PC-3 (cell line): ENCODE data around the gene GLRA3. TPM values are rescaled to one million over a fixed set of nuclear protein-coding genes. Genes with fewer than 3 reads are reported as not detected.

Source experiments
- ATAC-seq: fragments of 200-7000 bp; cut with Tn5 transposase; 2 replicates; pipeline ENCODE4 v1.9.1; 2020; ENCODE audit warnings: mild to moderate bottlenecking, moderate library complexity
- BruUV-seq: library from RNA; stranded (reverse); fragments of 400-500 nt; replicated peaks from 2 replicates; lab custom pipeline; 2021; lab: Mats Ljungman, UMichigan
- CTCF ChIA-PET: fragments of 300-600 bp; sonication (Branson Sonifier 250); formaldehyde crosslinking; loops from one replicate; lab custom pipeline; 2022; ENCODE audit warnings: antibody characterized with exemption; lab: Charles Lee
- POLR2A ChIA-PET: fragments of 300-600 bp; sonication (Branson Sonifier 250); formaldehyde crosslinking; loops from one replicate; lab custom pipeline; 2022; ENCODE audit warnings: antibody characterized with exemption; ENCODE audit not compliant: unreplicated experiment; lab: Charles Lee
- DNase-seq: peaks from one replicate; pipeline ENCODE4 v3.0.0-alpha.2; 2015
- H2AFZ ChIP-seq: fragments of 300-600 bp; sonication (generic); 2 replicates; pipeline ENCODE4 v1.6.0; 2016; ENCODE audit warnings: antibody characterized with exemption, low read length
- H3F3A ChIP-seq: fragments of 300-600 bp; sonication (generic); one replicate; pipeline ENCODE4 v1.6.0; 2017; ENCODE audit warnings: antibody characterized with exemption, low read length, control low read depth, mild to moderate bottlenecking; ENCODE audit not compliant: unreplicated experiment
- H3K27ac ChIP-seq: fragments of 300-600 bp; sonication (generic); 2 replicates; pipeline ENCODE4 v1.5.1; 2016; ENCODE audit warnings: mild to moderate bottlenecking, low read length
- H3K27me3 ChIP-seq: fragments of 300-600 bp; sonication (generic); 2 replicates; pipeline ENCODE4 v1.6.1; 2016; ENCODE audit warnings: low read length, mixed read lengths
- H3K36me3 ChIP-seq: fragments of 300-600 bp; sonication (generic); 2 replicates; pipeline ENCODE4 v1.6.1; 2016; ENCODE audit warnings: low read depth, mixed run types, low read length, mixed read lengths
- H3K4me1 ChIP-seq: fragments of 300-600 bp; sonication (generic); 2 replicates; pipeline ENCODE4 v1.5.1; 2016; ENCODE audit warnings: low read length; ENCODE audit not compliant: insufficient read depth
- H3K4me2 ChIP-seq: fragments of 300-600 bp; sonication (generic); 2 replicates; pipeline ENCODE4 v1.6.0; 2016; ENCODE audit warnings: low read length
- H3K4me3 ChIP-seq: fragments of 300-600 bp; sonication (generic); 2 replicates; pipeline ENCODE4 v1.5.1; 2016; ENCODE audit warnings: mild to moderate bottlenecking, low read length, mixed read lengths
- H3K79me2 ChIP-seq: fragments of 300-600 bp; sonication (generic); 2 replicates; pipeline ENCODE4 v1.6.1; 2017; ENCODE audit warnings: low read length, mixed read lengths
- H3K9ac ChIP-seq: fragments of 300-600 bp; sonication (generic); 2 replicates; pipeline ENCODE4 v1.6.0; 2016; ENCODE audit warnings: mild to moderate bottlenecking, low read length
- H3K9me2 ChIP-seq: fragments of 300-600 bp; sonication (generic); replicated peaks from 2 replicates; pipeline ENCODE4 v1.6.1; 2016; ENCODE audit warnings: mixed run types, low read length, mixed read lengths
- H3K9me3 ChIP-seq: fragments of 300-600 bp; sonication (generic); 2 replicates; pipeline ENCODE4 v1.6.1; 2016; ENCODE audit warnings: low read length, mixed read lengths
- H4K20me1 ChIP-seq: fragments of 300-600 bp; sonication (generic); 2 replicates; pipeline ENCODE4 v1.6.1; 2016; ENCODE audit warnings: low read length, mixed read lengths
- EZH2 ChIP-seq: fragments of 300-600 bp; sonication (generic); IDR thresholded peaks from one replicate; pipeline ENCODE4 v1.6.1; 2017; ENCODE audit warnings: antibody characterized with exemption, mild to moderate bottlenecking, low read length; ENCODE audit not compliant: unreplicated experiment
- EZH2phosphoT487 ChIP-seq: fragments of 300-600 bp; sonication (generic); IDR thresholded peaks from 2 replicates; pipeline ENCODE4 v1.6.1; 2018; ENCODE audit warnings: mild to moderate bottlenecking, antibody characterized with exemption, low read length, borderline replicate concordance
- intact Hi-C: fragments of 100-400 bp; cut with micrococcal nuclease; formaldehyde crosslinking; loops from 2 replicates; pipeline ENCODE4 v1.9.0; 2023
- total RNA-seq: library from RNA; depleted of rRNA; stranded (reverse); fragments of >200 nt; gene quantifications from 2 replicates; pipeline ENCODE4 v1.2.3, GENCODE V29; 2014
- TF ChIP-seq, protein P1 (sequence below): fragments of 300-600 bp; sonication (generic); conservative IDR thresholded peaks from 2 replicates; pipeline ENCODE4 v1.5.1; 2017; ENCODE audit warnings: antibody characterized with exemption, low read depth, mild to moderate bottlenecking, low read length

The GLRA3 gene
- total RNA-seq, 1 experiment from 2014 or later, result not detected

DNA sequence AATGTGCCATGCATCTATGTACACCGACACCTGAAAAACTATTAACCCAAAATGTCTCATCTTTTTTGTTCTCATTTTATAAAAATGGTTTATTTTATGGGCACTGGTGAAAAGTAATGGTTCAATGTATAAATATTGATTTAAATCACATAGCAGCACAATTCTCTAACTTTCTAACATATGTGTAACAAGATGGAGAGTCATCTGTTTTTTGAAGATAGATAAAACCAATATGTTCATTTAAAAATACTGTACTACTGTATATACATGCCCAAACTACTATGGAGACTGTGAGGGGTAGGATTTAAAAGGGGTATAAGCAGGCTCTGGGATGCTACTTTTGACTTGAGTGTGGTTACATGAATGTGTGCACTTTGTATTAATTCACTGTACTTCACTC lies 67.6 kb downstream of the GLRA3 start:
- ATAC-seq, result no peak
- H3K9me3 ChIP-seq, result no peaks in the 10 kb centered on the region
- H3K4me3 ChIP-seq, result no peak overlapping the region
- CTCF ChIA-PET, result no interaction called here
- H3K79me2 ChIP-seq, result no peaks in the 10 kb centered on the region
- no peaks in the 10 kb centered on the region for H4K20me1 ChIP-seq
- H3K4me2 ChIP-seq, result no peak overlapping the region
- no peak overlapping the region for H3K9ac ChIP-seq
- peaks cover 9% of the 10 kb centered on the region for H3K4me1 ChIP-seq
- POLR2A ChIA-PET, result no interaction called here
- H2AFZ ChIP-seq, result no peak overlapping the region
- no peaks in the 10 kb centered on the region for H3K9me2 ChIP-seq
- BruUV-seq, result no TSS peak
- intact Hi-C loops, result loop anchor here (5.0 to 10.0 kb wide), 3 partner anchors 363 to 776 kb away; no protein-coding TSS in a partner anchor
- no peaks in the 10 kb centered on the region for H3K36me3 ChIP-seq
- no peak for TF ChIP-seq EZH2
- TF ChIP-seq, protein P1, sequence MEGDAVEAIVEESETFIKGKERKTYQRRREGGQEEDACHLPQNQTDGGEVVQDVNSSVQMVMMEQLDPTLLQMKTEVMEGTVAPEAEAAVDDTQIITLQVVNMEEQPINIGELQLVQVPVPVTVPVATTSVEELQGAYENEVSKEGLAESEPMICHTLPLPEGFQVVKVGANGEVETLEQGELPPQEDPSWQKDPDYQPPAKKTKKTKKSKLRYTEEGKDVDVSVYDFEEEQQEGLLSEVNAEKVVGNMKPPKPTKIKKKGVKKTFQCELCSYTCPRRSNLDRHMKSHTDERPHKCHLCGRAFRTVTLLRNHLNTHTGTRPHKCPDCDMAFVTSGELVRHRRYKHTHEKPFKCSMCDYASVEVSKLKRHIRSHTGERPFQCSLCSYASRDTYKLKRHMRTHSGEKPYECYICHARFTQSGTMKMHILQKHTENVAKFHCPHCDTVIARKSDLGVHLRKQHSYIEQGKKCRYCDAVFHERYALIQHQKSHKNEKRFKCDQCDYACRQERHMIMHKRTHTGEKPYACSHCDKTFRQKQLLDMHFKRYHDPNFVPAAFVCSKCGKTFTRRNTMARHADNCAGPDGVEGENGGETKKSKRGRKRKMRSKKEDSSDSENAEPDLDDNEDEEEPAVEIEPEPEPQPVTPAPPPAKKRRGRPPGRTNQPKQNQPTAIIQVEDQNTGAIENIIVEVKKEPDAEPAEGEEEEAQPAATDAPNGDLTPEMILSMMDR, result no peak
- no peak for TF ChIP-seq EZH2phosphoT487
- H3K27ac ChIP-seq, result no peak overlapping the region
- no peaks in the 10 kb centered on the region for H3F3A ChIP-seq
- no peak for DNase-seq
- no peaks in the 10 kb centered on the region for H3K27me3 ChIP-seq

DNA sequence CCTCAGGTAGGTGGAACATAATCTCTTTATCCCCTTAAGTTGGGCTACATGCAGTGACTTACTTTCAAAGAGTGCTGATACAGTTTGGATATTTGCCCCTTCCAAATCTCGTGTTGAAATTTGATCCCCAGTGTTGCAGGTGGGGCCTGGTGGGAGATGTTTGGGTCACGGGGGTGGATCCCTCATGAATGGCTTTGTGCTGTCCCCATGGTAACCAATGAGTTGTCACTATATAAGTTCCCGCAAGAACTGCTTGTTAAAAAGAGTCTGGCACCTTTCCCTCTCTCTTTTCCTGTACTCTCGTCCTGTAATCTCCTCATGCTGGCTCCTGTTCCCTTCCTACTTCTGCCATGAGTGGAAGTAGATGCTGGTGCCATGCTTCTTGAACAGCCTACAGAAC lies 71.3 kb downstream of the GLRA3 start:
- Histone ChIP-seq H3K79me2 (no peaks in the 10 kb centered on the region), H3K27me3 (no peaks in the 10 kb centered on the region), H3F3A (no peaks in the 10 kb centered on the region), H3K9me3 (no peaks in the 10 kb centered on the region), H3K36me3 (no peaks in the 10 kb centered on the region), H3K4me2 (no peak overlapping the region), H3K4me1 (no peaks in the 10 kb centered on the region), H2AFZ (no peak overlapping the region), H3K9ac (no peak overlapping the region), H4K20me1 (no peaks in the 10 kb centered on the region), H3K4me3 (no peak overlapping the region), H3K27ac (no peak overlapping the region), H3K9me2 (no peaks in the 10 kb centered on the region)
- no peak for TF ChIP-seq EZH2phosphoT487
- no peak for TF ChIP-seq EZH2
- CTCF ChIA-PET, result no interaction called here
- BruUV-seq, result no TSS peak
- no peak for DNase-seq
- POLR2A ChIA-PET, result no interaction called here
- intact Hi-C loops, result no loop called here
- ATAC-seq, result no peak

DNA sequence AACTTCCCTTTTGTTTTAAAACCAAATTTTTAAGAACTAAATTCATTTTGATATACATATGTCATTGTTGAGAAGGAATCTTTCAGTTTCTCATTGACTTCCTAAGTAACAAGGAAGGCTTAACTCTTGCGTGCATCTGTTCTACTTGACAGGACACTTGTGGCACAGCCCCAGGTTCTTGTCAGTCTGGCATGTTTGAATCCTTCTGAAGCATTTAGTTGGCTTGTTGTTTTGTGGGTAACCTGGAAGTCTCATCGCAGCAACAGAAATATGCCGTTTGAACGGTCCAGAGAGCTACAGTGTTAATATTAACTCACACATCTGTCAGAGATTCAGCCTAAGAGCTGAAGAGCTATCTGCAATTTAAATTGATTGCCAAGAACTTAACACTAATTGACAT lies 76.0 kb downstream of the GLRA3 start:
- Histone ChIP-seq H4K20me1 (no peaks in the 10 kb centered on the region), H3K36me3 (no peaks in the 10 kb centered on the region), H3K9me3 (no peaks in the 10 kb centered on the region), H3F3A (no peaks in the 10 kb centered on the region), H3K27ac (no peak overlapping the region), H3K9me2 (no peaks in the 10 kb centered on the region), H3K27me3 (no peaks in the 10 kb centered on the region), H3K9ac (no peak overlapping the region), H3K79me2 (no peaks in the 10 kb centered on the region), H2AFZ (no peak overlapping the region), H3K4me3 (no peak overlapping the region), H3K4me2 (no peak overlapping the region), H3K4me1 (no peaks in the 10 kb centered on the region)
- intact Hi-C loops, result no loop called here
- no peak for TF ChIP-seq EZH2
- TF ChIP-seq, protein P1, result no peak
- no peak for TF ChIP-seq EZH2phosphoT487
- CTCF ChIA-PET, result no interaction called here
- POLR2A ChIA-PET, result no interaction called here
- no peak for ATAC-seq
- no TSS peak for BruUV-seq
- DNase-seq, result no peak
